ENCODE data around the gene ATXN10.
A peak's percentile ranks its signal among the peaks of the same experiment; 100 is the strongest.
"Not testable (repeated sequence)": the region's sequence is repeated elsewhere in the genome, so short reads cannot be mapped to it uniquely, and the experiment has no call there.

Gene ATXN10

GRCh38 chr22:45714390-45714789, 42.8 kb downstream of the ATXN10 start:
- not testable (repeated sequence) for DNase-seq

- DNase-seq = no peak
Observed at GRCh38 chr22:45717789-45718188, 46.2 kb downstream of the ATXN10 start.

GRCh38 chr22:45718391-45718790, 46.8 kb downstream of the ATXN10 start:
- no peak for DNase-seq

GRCh38 chr22:45720839-45721378, 49.3 kb downstream of the ATXN10 start:
- no peak for DNase-seq

- DNase-seq = no peak
Observed at GRCh38 chr22:45722006-45722405, 50.4 kb downstream of the ATXN10 start.

GRCh38 chr22:45726081-45726480, 54.4 kb downstream of the ATXN10 start:
- DNase-seq = no peak

GRCh38 chr22:45731041-45731797, 59.6 kb downstream of the ATXN10 start:
- DNase-seq = no peak

- no peak for DNase-seq
Observed at GRCh38 chr22:45731798-45732495, 60.3 kb downstream of the ATXN10 start.

- DNase-seq = no peak
Observed at GRCh38 chr22:45735273-45735672, 63.6 kb downstream of the ATXN10 start.

- no peak for DNase-seq
Observed at GRCh38 chr22:45738206-45738605, 66.6 kb downstream of the ATXN10 start.

GRCh38 chr22:45740236-45740635, 68.6 kb downstream of the ATXN10 start:
- DNase-seq = no peak

- DNase-seq = peak; percentile 5
Observed at GRCh38 chr22:45742866-45743450, 71.3 kb downstream of the ATXN10 start.

- DNase-seq = no peak
Observed at GRCh38 chr22:45743687-45744086, 72.1 kb downstream of the ATXN10 start.

GRCh38 chr22:45744442-45744841, 72.8 kb downstream of the ATXN10 start:
- DNase-seq = no peak

- no peak for DNase-seq
Observed at GRCh38 chr22:45750626-45751025, 79.0 kb downstream of the ATXN10 start.

GRCh38 chr22:45752036-45752435, 80.4 kb downstream of the ATXN10 start:
- DNase-seq = no peak

- no peak for DNase-seq
Observed at GRCh38 chr22:45754822-45755221, 83.2 kb downstream of the ATXN10 start.

GRCh38 chr22:45756558-45756957, 84.9 kb downstream of the ATXN10 start:
- DNase-seq = no peak

- no peak for DNase-seq
Observed at GRCh38 chr22:45757068-45757467, 85.4 kb downstream of the ATXN10 start.

- no peak for DNase-seq
Observed at GRCh38 chr22:45757936-45758335, 86.3 kb downstream of the ATXN10 start.

GRCh38 chr22:45758603-45759002, 87.0 kb downstream of the ATXN10 start:
- no peak for DNase-seq

- DNase-seq = no peak
Observed at GRCh38 chr22:45760682-45761081, 89.0 kb downstream of the ATXN10 start.

- DNase-seq = no peak
Observed at GRCh38 chr22:45762545-45763235, 91.1 kb downstream of the ATXN10 start.
